Spleen (tissue), 7 donors: ENCODE data around the gene ZNF519.

Experiments used
- POLR2A ChIP-seq, 3 donors: fragments of 450-650 bp; IDR thresholded peaks; one replicate each; pipeline ENCODE4 v1.5.1; 2017; ENCODE audit warnings: antibody characterized with exemption in 3 of 3, mild to moderate bottlenecking in 1 of 3
- TF ChIP-seq, protein P1 (sequence below), 11 experiments: fragments of 200-600 bp in 7 of 11; fragments of 450-650 bp in 4 of 11; sonication (generic) in 4 of 11; IDR thresholded peaks in 8 of 11; conservative IDR thresholded peaks in 3 of 11; 1 replicate in 7 of 11; 2 replicates in 4 of 11; pipeline versions ENCODE4 v1.4.0 to v1.8.0; 2016 to 2021; ENCODE audit warnings: antibody characterized with exemption in 11 of 11, inconsistent platforms in 4 of 11, mild to moderate bottlenecking in 1 of 11
- donor health status: DM: no; HTN: no; CAD: no; lungs with moderate emphysema.
- donor health status: DM: no; HTN: no; CAD: no.
- donor health status: DM: no; HTN: no; CAD: no.

DNA sequence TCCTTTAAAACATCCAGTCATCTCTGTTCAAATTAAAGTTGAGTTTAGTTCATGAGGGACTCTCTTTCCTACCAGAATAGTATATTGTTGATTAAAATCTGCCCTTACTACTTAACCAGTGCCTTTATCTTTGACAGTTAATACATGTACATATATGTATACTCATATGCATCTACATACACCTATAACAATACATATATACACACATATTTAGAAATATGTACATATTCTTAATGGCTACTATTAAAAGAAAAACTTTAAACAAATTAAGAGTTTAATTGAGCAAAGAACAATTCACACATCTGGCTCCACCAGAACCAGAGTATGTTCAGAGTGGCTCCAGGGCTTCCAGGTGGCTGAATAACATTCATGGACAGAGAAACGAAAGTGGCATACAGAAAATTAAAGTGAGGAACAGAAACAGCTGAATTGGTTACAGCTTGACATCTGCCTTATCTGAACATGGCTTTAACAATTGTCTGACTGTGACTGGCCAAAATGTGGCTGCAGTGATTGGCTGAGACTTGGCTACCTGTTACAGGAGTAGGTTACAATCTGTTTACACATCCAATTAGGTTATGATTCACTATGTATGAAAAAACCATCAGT, 38.8 kb downstream of the ZNF519 start:
- no peak for TF ChIP-seq POLR2A (IDR thresholded peaks at IDR 0.05)
- TF ChIP-seq, protein P1, sequence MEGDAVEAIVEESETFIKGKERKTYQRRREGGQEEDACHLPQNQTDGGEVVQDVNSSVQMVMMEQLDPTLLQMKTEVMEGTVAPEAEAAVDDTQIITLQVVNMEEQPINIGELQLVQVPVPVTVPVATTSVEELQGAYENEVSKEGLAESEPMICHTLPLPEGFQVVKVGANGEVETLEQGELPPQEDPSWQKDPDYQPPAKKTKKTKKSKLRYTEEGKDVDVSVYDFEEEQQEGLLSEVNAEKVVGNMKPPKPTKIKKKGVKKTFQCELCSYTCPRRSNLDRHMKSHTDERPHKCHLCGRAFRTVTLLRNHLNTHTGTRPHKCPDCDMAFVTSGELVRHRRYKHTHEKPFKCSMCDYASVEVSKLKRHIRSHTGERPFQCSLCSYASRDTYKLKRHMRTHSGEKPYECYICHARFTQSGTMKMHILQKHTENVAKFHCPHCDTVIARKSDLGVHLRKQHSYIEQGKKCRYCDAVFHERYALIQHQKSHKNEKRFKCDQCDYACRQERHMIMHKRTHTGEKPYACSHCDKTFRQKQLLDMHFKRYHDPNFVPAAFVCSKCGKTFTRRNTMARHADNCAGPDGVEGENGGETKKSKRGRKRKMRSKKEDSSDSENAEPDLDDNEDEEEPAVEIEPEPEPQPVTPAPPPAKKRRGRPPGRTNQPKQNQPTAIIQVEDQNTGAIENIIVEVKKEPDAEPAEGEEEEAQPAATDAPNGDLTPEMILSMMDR (IDR thresholded peaks at IDR 0.05 in 8 of 11, conservative IDR thresholded peaks at IDR 0.05 in 3 of 11) = no peak
